ENCODE results near the gene CBS.
"Not testable (repeated sequence)": the region's sequence is repeated elsewhere in the genome, so short reads cannot be mapped to it uniquely, and the experiment has no call there.

Gene CBS

DNA sequence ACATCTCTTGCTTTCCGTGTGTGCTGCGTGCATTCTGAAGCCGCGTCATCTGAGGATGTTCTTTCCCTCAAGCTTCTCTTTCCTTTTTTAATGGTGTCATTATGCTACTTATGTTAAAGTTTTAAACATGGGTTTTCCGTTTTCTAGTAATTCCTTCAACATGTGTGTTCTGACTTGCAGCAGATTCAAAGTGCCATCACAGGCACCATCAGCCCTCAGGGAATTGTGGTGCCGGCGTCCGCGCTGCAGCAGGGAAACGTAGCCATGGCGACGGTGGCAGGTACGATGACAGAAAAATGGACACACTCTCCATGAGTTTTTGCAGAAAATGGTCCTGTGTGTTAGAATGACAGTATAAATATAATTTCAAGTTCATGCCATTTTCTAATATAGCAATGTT, 58.9 kb downstream of the CBS start:
- Histone ChIP-seq H3K9me3 (ENCODE audit: severe bottlenecking) (no peaks in the 10 kb centered on the region), H3K4me3 (ENCODE audit: low read depth, low read length) (no peak overlapping the region), H3K36me3 (peaks cover 59% of the 10 kb centered on the region), H3K27ac (no peak overlapping the region), H3K27me3 (ENCODE audit: insufficient read depth, low read depth, severe bottlenecking) (no peaks in the 10 kb centered on the region)
- no peak for DNase-seq
- TF ChIP-seq, protein P1, sequence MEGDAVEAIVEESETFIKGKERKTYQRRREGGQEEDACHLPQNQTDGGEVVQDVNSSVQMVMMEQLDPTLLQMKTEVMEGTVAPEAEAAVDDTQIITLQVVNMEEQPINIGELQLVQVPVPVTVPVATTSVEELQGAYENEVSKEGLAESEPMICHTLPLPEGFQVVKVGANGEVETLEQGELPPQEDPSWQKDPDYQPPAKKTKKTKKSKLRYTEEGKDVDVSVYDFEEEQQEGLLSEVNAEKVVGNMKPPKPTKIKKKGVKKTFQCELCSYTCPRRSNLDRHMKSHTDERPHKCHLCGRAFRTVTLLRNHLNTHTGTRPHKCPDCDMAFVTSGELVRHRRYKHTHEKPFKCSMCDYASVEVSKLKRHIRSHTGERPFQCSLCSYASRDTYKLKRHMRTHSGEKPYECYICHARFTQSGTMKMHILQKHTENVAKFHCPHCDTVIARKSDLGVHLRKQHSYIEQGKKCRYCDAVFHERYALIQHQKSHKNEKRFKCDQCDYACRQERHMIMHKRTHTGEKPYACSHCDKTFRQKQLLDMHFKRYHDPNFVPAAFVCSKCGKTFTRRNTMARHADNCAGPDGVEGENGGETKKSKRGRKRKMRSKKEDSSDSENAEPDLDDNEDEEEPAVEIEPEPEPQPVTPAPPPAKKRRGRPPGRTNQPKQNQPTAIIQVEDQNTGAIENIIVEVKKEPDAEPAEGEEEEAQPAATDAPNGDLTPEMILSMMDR (IDR thresholded peaks at IDR 0.05; ENCODE audit: low read depth, low read length), result no peak

DNA sequence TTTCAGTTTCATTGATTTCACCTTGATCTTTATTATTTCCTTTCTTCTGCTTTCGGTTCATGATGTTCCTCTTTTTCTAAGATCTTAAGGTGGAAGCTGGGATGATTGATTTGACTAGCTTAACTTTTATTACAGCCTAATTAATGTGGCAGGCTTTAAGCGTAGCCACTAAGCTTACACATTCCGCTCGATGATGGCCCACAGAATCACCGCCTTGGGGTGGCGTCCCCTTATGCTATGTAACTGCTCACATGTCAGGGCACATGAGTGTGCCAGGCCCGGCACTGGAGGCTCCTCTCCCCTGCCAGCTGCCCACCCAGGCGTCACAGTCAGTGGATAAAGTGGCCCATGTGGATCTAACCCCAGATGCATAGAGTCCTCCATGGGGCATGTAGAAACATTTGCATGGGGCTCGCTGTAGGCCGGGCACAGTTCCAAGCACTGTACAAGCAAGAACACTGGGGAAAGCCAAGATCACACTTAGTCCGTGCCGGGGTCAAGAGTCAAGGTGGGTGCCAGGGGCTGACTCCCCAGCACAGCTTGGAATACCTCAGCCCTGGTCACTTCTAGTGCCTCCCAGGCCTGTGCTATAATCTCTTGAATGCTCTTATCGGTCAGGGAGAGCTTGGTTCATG, 59.6 kb downstream of the CBS start:
- no peaks in the 10 kb centered on the region for H3K27me3 ChIP-seq (ENCODE audit: insufficient read depth, low read depth, severe bottlenecking)
- no peak overlapping the region for H3K27ac ChIP-seq
- no peak overlapping the region for H3K4me3 ChIP-seq (ENCODE audit: low read depth, low read length)
- peaks cover 58% of the 10 kb centered on the region for H3K36me3 ChIP-seq
- TF ChIP-seq, protein P1 (IDR thresholded peaks at IDR 0.05; ENCODE audit: low read depth, low read length), result no peak
- DNase-seq, result no peak
- no peaks in the 10 kb centered on the region for H3K9me3 ChIP-seq (ENCODE audit: severe bottlenecking)

DNA sequence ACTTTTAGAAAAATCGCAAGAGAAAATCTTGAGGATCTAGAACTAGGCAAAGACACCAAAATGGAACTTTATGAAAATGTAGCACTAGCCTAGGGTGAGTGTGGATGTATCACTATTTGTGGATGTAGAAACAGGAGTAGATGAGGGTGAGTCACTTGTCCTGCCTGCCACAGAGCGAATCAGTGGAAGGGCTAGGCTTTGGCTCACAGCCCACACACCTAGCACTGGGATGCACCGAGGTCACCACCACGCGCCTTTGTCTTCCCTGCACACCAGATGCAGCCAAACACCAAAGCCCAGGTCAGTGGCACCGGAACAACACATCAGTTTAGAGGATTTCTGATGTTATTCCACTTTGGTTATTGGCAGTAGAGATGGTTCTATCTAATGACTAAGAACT, 63.0 kb downstream of the CBS start:
- H3K27me3 ChIP-seq (ENCODE audit: insufficient read depth, low read depth, severe bottlenecking), result no peaks in the 10 kb centered on the region
- no peaks in the 10 kb centered on the region for H3K9me3 ChIP-seq (ENCODE audit: severe bottlenecking)
- H3K36me3 ChIP-seq, result peaks cover 71% of the 10 kb centered on the region
- no peak for DNase-seq
- TF ChIP-seq, protein P1 (IDR thresholded peaks at IDR 0.05; ENCODE audit: low read depth, low read length), result no peak
- no peak overlapping the region for H3K4me3 ChIP-seq (ENCODE audit: low read depth, low read length)
- H3K27ac ChIP-seq, result no peak overlapping the region

DNA sequence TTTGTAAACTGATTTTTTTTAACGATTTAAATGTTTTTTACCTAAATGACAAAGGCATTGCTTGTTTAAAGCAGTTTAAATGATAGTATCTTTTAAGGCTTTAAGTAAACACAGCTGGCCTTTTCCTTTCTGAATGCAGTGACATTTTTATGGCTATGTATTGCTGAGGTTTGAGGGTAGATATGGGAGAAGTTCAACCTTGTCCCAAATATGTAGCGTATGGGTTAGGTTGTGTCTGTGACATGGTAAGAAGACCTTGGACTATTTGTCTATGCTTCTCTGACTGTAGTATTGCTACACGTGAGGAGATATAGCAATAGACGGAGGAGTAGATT, 68.8 kb downstream of the CBS start:
- no peak overlapping the region for H3K27ac ChIP-seq
- no peak for DNase-seq
- H3K9me3 ChIP-seq (ENCODE audit: severe bottlenecking), result no peaks in the 10 kb centered on the region
- H3K4me3 ChIP-seq (ENCODE audit: low read depth, low read length), result no peak overlapping the region
- peaks cover 51% of the 10 kb centered on the region for H3K36me3 ChIP-seq
- TF ChIP-seq, protein P1 (IDR thresholded peaks at IDR 0.05; ENCODE audit: low read depth, low read length), result no peak
- no peaks in the 10 kb centered on the region for H3K27me3 ChIP-seq (ENCODE audit: insufficient read depth, low read depth, severe bottlenecking)

DNA sequence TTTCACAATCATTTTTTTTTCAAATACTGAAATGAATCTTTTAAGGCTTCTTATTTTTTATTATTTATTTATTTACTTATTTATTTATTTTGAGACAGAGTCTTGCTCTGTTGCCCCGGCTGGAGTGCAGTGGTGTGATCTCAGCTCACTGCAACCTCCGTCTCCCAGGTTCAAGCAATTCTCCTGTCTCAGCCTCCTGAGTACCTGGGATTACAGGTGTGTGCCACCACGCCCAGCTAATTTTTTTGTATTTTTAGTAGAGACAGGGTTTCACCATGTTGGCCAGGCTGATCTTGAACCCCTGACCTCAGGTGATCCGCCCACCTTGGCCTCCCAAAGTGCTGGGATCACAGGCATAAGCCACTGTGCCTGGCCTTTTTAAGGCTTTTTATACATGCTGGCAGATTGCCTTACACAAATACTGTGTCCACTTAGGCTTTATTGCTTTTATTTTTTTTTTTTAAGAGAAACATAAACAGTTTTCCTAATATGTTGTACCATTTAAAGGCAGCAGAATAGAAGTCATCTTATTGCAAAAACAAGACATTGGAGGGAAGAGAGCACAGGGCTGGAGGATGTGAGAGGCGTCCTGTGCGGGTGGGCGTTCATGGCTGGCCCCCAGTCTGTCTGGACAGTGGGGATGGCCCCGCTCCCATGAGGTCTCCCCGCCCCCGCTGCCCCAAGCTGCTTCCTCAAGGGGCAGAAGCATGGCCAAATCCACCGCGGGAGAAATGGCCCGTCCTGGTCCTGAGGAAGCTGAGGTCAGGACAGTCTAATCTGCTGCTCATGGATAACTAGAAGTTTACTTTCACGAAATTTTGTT, 69.4 kb downstream of the CBS start:
- not testable (repeated sequence) for DNase-seq; H3K27ac ChIP-seq; H3K27me3 ChIP-seq (ENCODE audit: insufficient read depth, low read depth, severe bottlenecking); H3K4me3 ChIP-seq (ENCODE audit: low read depth, low read length); H3K9me3 ChIP-seq (ENCODE audit: severe bottlenecking)
- H3K36me3 ChIP-seq, result peaks cover 46% of the 10 kb centered on the region

DNA sequence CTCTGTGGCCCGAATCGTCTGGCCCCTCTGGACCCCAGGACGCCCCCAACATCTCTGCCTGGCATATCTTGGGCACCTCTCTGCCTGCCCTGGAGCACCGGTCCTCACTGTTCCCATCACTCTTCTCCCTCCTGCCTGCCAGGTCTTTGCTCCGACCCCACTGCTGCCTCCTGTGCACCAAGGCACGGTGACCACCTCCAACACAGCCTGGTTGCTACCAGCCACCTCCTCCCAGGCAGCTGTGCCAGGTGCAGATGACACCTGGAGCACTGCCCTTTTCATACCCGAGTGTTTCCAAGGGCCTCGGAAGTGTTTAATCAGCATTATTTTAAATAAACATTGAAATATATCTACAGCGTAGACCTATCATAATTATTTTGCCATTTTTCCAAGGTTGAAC, 70.0 kb downstream of the CBS start:
- H3K36me3 ChIP-seq, result peaks cover 44% of the 10 kb centered on the region
- H3K27me3 ChIP-seq (ENCODE audit: insufficient read depth, low read depth, severe bottlenecking), result no peaks in the 10 kb centered on the region
- H3K27ac ChIP-seq, result no peak overlapping the region
- H3K9me3 ChIP-seq (ENCODE audit: severe bottlenecking), result no peaks in the 10 kb centered on the region
- DNase-seq, result no peak
- no peak overlapping the region for H3K4me3 ChIP-seq (ENCODE audit: low read depth, low read length)
- TF ChIP-seq, protein P1 (IDR thresholded peaks at IDR 0.05; ENCODE audit: low read depth, low read length), result no peak

Measured in WERI-Rb-1 (cell line).